HG03097 (cell line): ENCODE results near the gene CYP2A6.

Experiments used
- ATAC-seq: cut with Tn5 transposase; IDR thresholded peaks from one replicate; pipeline ENCODE4 v1.9.1; 2021; ENCODE audit not compliant: unreplicated experiment, low FRiP score

Gene CYP2A6

GRCh38 chr19:40803857-40804782, 46.1 kb downstream of the CYP2A6 start:
- no peak for ATAC-seq

DNA sequence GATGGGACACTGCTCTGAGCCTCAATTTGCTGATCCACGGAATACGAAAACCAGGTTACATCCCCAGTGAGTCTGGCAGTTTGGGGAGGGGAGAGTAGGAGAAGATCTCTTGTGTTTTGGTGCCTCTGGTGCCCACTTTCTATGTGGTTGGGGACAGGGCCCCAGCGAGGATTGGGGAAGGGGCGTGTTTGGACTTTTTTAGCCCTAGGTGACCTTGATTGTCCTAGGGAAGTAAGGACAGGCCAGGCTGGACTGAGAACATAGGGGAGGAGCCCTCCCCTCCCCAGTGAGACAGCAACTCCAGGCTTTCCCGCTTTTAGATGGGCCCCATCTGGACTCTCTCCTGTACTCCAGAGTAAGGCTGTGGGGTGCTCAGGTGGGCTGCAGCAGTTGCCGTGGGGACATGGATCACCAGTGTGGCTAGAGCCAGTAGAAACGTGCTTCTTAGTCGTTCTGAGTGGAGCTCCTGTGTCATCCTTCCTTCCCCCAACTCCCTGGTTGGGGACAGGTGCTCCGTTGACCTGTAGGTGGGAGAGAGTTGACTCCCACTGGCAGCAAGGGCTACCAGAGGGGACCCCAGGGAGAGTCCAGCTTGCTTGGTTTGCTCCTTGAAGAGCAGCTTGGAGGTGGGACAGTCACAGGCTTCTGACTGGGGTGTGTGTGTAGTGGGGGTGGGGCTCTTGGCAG, 46.9 kb downstream of the CYP2A6 start:
- no peak for ATAC-seq

DNA sequence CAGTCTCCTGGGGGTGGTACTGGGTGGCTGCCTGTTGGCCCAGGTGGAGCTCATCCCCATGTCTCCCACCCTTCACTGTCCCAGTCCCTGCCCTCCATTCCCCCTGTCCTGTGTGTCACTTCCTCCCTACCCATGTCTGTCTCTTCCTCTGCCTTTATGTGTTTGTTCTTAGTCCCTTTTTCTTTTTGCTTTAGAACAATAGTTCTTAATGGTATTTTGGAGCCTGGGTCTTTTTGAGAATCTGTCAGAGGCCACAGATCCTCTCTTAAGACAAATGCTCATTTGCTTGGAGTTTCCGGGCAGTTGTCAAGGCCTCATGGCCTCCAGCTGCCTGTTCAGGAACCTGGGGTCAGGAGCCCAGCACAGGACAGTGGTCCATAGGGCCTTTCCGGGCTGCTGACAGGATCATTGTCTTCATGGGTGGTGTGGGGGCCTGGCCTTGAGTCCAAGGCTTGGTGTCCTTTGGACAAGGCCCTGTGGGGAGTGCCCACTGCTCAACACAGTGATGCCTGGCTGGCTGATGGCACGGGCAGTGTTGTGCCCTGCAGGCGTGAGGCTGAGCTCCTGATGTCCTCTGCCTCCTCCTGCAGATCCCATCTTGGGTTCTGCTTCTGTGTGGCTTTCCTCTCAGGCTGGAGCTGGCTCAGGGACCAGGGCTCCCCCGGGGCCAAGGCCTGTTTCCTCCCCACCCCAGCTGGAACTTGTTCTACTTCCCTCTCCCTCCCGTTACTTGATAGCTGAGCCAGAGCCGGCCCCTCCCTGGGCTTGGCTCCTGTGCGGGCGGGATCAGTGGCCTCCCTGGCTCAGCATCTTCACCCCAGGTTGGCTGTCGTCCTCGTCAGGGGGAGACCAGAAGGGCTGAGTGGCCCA, 47.7 kb downstream of the CYP2A6 start:
- no peak for ATAC-seq

DNA sequence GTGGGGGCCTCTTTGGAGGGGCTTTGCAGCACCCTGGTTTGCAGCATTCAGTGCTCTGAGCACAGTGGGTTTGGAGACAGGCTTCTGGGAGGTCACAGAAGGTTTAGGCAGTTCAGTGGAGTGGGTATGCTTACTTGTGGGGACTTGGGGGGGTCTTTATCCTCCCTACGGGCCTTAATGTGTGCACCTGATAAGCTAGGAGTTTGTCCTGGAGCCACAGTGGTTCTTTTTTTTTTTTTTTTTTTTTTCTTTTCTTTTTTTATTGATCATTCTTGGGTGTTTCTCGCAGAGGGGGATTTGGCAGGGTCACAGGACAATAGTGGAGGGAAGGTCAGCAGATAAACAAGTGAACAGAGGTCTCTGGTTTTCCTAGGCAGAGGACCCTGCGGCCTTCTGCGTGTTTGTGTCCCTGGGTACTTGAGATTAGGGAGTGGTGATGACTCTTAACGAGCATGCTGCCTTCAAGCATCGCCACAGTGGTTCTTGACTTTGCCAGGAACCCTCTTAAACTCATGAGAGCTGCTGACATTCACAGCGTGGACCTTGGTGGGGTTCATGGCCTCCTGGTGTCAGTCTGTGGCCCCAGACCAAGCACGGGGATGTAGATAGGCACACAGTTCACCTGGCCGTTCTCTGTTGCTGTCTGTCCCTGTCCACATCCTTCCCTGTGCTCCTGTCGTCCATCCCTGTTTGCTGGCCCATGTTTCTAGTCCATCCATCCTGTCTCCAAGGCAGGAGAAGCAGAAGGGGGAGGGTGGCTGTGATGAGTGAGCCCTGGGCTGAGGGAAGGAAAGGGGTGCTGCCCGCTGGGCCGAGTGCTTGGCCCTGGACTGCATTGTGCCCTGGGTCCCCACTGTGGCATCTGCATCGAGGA, 48.6 kb downstream of the CYP2A6 start:
- no peak for ATAC-seq

- no peak for ATAC-seq
These were observed 49.3 kb downstream of the CYP2A6 start for GRCh38 chr19:40800997-40801377.

GRCh38 chr19:40800339-40800996, 49.8 kb downstream of the CYP2A6 start:
- ATAC-seq = no peak

- no peak for ATAC-seq
These were observed 50.5 kb downstream of the CYP2A6 start for GRCh38 chr19:40799558-40800338.

- peak; percentile 69 for ATAC-seq
These were observed 51.3 kb downstream of the CYP2A6 start, which contains the start of gene EGLN2 for GRCh38 chr19:40798683-40799557. TSS of gene EGLN2 (plus strand) at chr19:40799191. CDS start at chr19:40800573, 1,382 bp downstream.

GRCh38 chr19:40797963-40798682, 52.1 kb downstream of the CYP2A6 start:
- peak; percentile 25 for ATAC-seq

DNA sequence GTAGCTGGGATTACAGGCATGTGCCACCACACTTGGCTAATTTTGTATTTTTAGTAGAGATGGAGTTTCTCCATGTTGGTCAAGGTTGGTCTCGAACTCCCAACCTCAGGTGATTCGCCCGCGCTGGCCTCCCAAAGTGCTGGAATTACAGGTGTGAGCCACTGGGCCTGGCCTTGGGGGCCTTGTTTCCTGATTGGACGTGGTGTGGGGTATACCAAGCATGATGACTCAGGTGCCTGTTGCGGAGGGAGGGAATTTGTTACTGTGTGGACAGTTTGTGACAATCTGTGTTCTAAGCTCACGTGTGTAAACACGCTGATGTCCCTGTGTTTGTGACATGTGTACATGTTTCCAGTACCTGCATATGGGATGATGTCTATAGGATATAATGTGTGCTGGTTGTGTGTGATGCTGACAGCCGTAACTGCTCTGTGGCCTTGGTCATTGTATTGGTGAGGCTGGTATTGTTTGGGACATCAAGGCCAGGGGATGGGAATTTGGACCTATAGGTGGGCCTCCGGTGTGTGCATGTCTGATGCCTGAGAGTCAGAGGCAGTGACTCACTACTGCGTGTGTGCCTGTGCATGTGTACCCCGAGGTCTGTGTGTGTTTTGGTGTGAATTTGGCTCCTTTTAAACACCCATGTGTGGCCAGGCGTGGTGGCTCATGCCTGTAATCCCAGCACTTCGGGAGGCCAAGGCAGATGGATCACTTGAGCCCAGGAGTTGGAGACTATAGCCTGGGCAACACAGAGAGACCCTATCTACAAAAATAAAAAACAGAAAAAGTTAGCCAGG, 52.9 kb downstream of the CYP2A6 start:
- no peak for ATAC-seq
